Mucosa of rectum (tissue), 2 donors: ENCODE data around the gene DIDO1.
"Not testable (repeated sequence)": the region's sequence is repeated elsewhere in the genome, so short reads cannot be mapped to it uniquely, and the experiment has no call there.

Experiments
- H3K27ac ChIP-seq, 2 donors: one replicate each; pipeline ENCODE4 v1.7.0; 2013; ENCODE audit warnings: inconsistent platforms in 2 of 2, low read depth in 2 of 2, low read length in 2 of 2
- H3K27me3 ChIP-seq, 2 donors: one replicate each; pipeline ENCODE4 v1.7.0; 2013; ENCODE audit warnings: low read length in 2 of 2; ENCODE audit not compliant: control insufficient read depth in 2 of 2, insufficient read depth in 2 of 2
- H3K36me3 ChIP-seq, 2 donors: one replicate each; pipeline ENCODE4 v1.7.0; 2013; ENCODE audit warnings: low read length in 2 of 2; ENCODE audit not compliant: control insufficient read depth in 2 of 2, insufficient read depth in 2 of 2
- H3K4me1 ChIP-seq, 2 donors: one replicate each; pipeline ENCODE4 v1.7.0; 2013; ENCODE audit warnings: low read length in 2 of 2, mild to moderate bottlenecking in 1 of 2; ENCODE audit not compliant: control insufficient read depth in 2 of 2, insufficient read depth in 2 of 2
- H3K4me3 ChIP-seq, 2 donors: one replicate each; pipeline ENCODE4 v1.7.0; 2013; ENCODE audit warnings: low read length in 2 of 2
- H3K9ac ChIP-seq, 2 donors: one replicate each; pipeline ENCODE4 v1.7.0; 2013; ENCODE audit warnings: low read length in 2 of 2, low read depth in 1 of 2, mild to moderate bottlenecking in 1 of 2
- H3K9me3 ChIP-seq, 2 donors: one replicate each; pipeline ENCODE4 v1.7.0; 2013; ENCODE audit warnings: low read length in 2 of 2; ENCODE audit not compliant: control insufficient read depth in 2 of 2
- donor health status: healthy.
- donor health status: Normal muscosa, but diverticular disease.

The DIDO1 gene

GRCh38 chr20:62962221-62962879 lies 36.0 kb upstream of the DIDO1 start:
- Histone ChIP-seq H3K9ac (no peak overlapping the region), H3K27me3 (no peaks in the 10 kb centered on the region), H3K36me3 (peaks cover 14 to 25% of the 10 kb centered on the region in 2 donors), H3K9me3 (no peaks in the 10 kb centered on the region), H3K4me3 (no peak overlapping the region), H3K27ac (no peak overlapping the region), H3K4me1 (no peaks in the 10 kb centered on the region)

DNA sequence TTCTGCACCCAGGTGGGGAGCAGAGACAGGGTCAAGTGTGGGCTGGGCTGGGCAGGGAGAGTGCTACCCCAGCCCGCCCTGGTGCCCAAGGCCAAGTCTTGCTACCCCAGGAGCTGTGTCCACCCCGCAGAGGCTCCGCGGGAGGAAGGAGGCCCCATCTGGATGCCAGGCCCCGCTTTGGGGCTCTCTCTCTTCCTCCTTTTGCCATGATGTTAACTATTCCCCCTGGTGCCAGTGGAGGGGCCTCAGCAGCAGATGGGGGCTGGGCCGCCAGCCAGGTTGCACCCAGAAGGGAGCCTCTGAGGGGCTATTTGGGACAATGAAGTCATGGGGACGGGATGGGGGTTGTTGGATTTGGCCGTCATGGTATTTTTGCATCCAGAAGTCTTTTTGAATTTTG lies 35.5 kb upstream of the DIDO1 start:
- Histone ChIP-seq H3K27ac (no peak overlapping the region), H3K27me3 (no peaks in the 10 kb centered on the region), H3K36me3 (peaks cover 15 to 29% of the 10 kb centered on the region in 2 donors), H3K9ac (no peak overlapping the region), H3K9me3 (no peaks in the 10 kb centered on the region), H3K4me3 (no peak overlapping the region), H3K4me1 (no peaks in the 10 kb centered on the region)

GRCh38 chr20:62961310-62961783 lies 35.0 kb upstream of the DIDO1 start:
- peaks cover 15 to 29% of the 10 kb centered on the region in 2 donors for H3K36me3 ChIP-seq
- no peak overlapping the region for H3K27ac ChIP-seq
- no peak overlapping the region for H3K4me3 ChIP-seq
- H3K9ac ChIP-seq: no peak overlapping the region
- no peaks in the 10 kb centered on the region for H3K9me3 ChIP-seq
- H3K27me3 ChIP-seq: no peaks in the 10 kb centered on the region
- H3K4me1 ChIP-seq: no peaks in the 10 kb centered on the region

GRCh38 chr20:62960446-62961309 lies 34.4 kb upstream of the DIDO1 start:
- not testable (repeated sequence) for H3K4me1 ChIP-seq, H3K9me3 ChIP-seq, H3K4me3 ChIP-seq, H3K27me3 ChIP-seq, H3K9ac ChIP-seq, H3K27ac ChIP-seq
- peaks cover 15 to 29% of the 10 kb centered on the region in 2 donors for H3K36me3 ChIP-seq

- Histone ChIP-seq H3K4me3 (no peak overlapping the region), H3K4me1 (peaks cover 9% of the 10 kb centered on the region in 2 donors), H3K36me3 (peaks cover 15 to 29% of the 10 kb centered on the region in 2 donors), H3K27me3 (no peaks in the 10 kb centered on the region), H3K9ac (no peak overlapping the region), H3K9me3 (no peaks in the 10 kb centered on the region), H3K27ac (no peak overlapping the region)
Observed at GRCh38 chr20:62959998-62960436, 33.7 kb upstream of the DIDO1 start.

DNA sequence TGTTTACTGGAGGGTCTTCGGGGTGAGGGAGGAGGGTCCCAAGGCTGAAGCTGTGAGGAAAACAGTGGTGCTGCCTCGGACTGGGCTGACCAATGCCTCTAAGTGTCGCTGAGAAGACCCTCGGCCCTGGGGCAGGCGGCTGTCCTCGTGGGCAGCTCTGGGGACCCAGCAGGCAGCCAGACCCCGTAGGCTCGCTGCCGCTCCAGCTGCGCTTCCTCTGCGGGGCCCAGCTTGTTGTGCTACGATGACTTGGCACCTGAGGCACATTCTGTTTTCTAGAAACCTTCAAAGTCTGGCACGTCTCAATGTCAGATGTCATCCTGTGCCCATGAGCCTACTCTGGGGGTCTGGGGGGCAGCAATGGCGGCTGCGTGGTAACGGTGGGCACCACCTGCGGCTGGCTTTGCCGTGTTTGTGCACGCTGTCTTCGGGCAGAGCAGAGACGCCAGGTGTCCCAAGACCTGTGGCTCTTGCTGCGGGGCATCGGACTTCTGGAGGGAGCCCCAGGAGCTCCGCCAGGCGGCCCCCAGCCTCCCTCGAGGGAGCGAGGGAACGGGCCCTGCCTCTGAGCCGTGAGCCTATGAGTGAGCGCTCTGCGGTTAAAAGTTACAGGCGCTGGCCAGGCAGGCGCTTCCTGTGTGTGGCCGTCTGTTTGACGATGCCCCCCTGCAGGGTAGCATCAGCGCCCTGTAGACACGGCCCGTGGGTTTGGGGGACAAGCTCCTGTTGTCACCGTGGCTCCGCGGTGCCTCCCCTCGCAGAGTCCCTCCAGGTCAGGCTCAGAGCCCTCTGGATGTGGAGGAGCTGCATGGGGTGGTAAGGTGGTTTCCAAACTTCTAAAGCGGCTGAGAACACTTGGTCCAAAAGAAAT lies 33.0 kb upstream of the DIDO1 start:
- Histone ChIP-seq H3K27ac (no peak overlapping the region), H3K36me3 (peaks cover 13 to 25% of the 10 kb centered on the region in 2 donors), H3K27me3 (no peaks in the 10 kb centered on the region), H3K4me1 (peaks cover 15 to 16% of the 10 kb centered on the region in 2 donors), H3K4me3 (no peak overlapping the region), H3K9ac (no peak overlapping the region), H3K9me3 (no peaks in the 10 kb centered on the region)

- Histone ChIP-seq H3K27ac (no peak overlapping the region), H3K36me3 (peaks cover 11 to 25% of the 10 kb centered on the region in 2 donors), H3K9me3 (no peaks in the 10 kb centered on the region), H3K4me1 (peaks cover 20 to 21% of the 10 kb centered on the region in 2 donors), H3K9ac (no peak overlapping the region), H3K27me3 (no peaks in the 10 kb centered on the region), H3K4me3 (no peak overlapping the region)
Observed at GRCh38 chr20:62958388-62959100, 32.2 kb upstream of the DIDO1 start.

GRCh38 chr20:62957136-62958117 lies 31.1 kb upstream of the DIDO1 start:
- peaks cover 27 to 29% of the 10 kb centered on the region in 2 donors for H3K4me1 ChIP-seq
- H3K9me3 ChIP-seq: no peaks in the 10 kb centered on the region
- H3K36me3 ChIP-seq: peaks cover 8 to 20% of the 10 kb centered on the region in 2 donors
- H3K9ac ChIP-seq: no peak overlapping the region
- H3K27ac ChIP-seq: no peak overlapping the region
- H3K4me3 ChIP-seq: no peak overlapping the region
- H3K27me3 ChIP-seq: no peaks in the 10 kb centered on the region
